IPS-18a (cell line): ENCODE measurements around the gene ZC2HC1B.
A peak's percentile ranks its signal among the peaks of the same experiment; 100 is the strongest.

ENCODE experiments used
- H3K27ac ChIP-seq: one replicate; pipeline ENCODE4 v1.5.1; 2013; ENCODE audit warnings: low read length
- H3K27me3 ChIP-seq: one replicate; pipeline ENCODE4 v1.6.1; 2013; ENCODE audit warnings: mild to moderate bottlenecking, low read length; ENCODE audit not compliant: control insufficient read depth, insufficient read depth
- H3K36me3 ChIP-seq: one replicate; pipeline ENCODE4 v1.6.1; 2013; ENCODE audit warnings: low read depth, low read length; ENCODE audit not compliant: control insufficient read depth
- H3K4me1 ChIP-seq: one replicate; pipeline ENCODE4 v1.6.1; 2013; ENCODE audit warnings: low read depth, low read length; ENCODE audit not compliant: control insufficient read depth
- H3K4me3 ChIP-seq: one replicate; pipeline ENCODE4 v1.5.1; 2013; ENCODE audit warnings: low read length
- H3K9ac ChIP-seq: one replicate; pipeline ENCODE4 v1.6.1; 2013; ENCODE audit warnings: mild to moderate bottlenecking, low read length, moderate library complexity
- H3K9me3 ChIP-seq: one replicate; pipeline ENCODE4 v1.6.1; 2013; ENCODE audit warnings: low read depth, low read length; ENCODE audit not compliant: control insufficient read depth

Gene ZC2HC1B

DNA sequence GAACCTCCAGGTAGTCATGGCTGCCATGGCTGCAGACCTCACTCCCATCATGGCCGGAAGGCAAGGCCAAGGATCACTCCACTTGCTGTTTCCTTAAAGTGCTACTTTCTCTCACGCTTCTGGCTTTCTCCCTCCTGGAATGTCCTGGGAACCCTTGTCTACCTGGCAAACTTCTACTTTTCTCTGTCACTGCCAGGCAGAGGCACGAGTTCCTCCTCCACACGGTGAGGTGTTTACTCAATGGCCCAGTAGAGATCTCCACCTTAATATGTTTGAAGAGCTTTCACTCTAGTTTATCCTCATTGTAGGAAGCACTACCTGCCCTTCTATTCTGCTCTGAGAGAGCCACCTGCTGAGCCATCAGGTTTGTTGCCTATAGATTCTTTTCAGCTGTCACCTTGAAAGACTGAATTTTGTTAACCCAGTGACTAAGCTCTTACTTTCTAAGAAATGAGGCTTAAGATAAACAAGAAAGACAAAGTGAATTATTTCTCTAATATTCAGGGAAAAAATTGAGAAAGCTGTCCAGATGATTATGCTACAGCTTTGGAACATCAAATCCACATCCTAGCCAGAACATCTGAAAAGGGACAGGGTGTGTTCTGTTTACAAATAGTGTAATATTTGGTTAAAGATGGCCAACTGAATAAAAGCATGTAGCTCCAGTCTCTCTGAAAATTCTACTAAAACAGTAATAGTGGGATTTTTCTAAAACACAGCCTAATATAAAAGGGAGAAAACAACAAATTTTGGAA, 88.8 kb downstream of the ZC2HC1B start:
- H3K36me3 ChIP-seq, result no peaks in the 10 kb centered on the region
- H3K9ac ChIP-seq, result no peak overlapping the region
- H3K4me1 ChIP-seq, result peaks cover 26% of the 10 kb centered on the region
- H3K9me3 ChIP-seq, result no peaks in the 10 kb centered on the region
- H3K4me3 ChIP-seq, result no peak overlapping the region
- H3K27ac ChIP-seq, result no peak overlapping the region
- peaks cover 38% of the 10 kb centered on the region for H3K27me3 ChIP-seq

- Histone ChIP-seq H3K36me3 (no peaks in the 10 kb centered on the region), H3K9ac (no peak overlapping the region), H3K4me3 (no peak overlapping the region), H3K9me3 (no peaks in the 10 kb centered on the region), H3K27ac (no peak overlapping the region), H3K27me3 (peaks cover 46% of the 10 kb centered on the region), H3K4me1 (peaks cover 25% of the 10 kb centered on the region)
Measured at GRCh38 chr6:143953922-143954321, 89.6 kb downstream of the ZC2HC1B start.

DNA sequence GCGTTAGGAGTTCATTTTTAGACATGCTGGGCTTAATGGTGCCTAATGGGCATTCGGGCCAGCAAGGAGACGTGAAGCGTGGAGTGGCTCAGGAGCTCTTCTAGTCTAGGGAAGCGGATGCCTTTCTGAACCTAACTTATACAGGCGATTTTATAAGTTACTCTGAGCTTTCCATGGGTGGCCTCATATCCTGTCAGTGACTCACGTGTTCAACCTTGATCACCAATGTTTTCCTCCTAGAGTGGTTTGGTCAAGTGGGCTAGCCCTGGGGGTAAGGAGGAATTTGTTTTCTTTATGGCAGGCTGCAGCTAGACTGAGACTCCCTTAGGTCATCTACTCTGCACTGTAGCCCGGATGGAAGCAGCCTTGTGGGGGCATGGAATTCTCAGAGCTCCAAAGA, 91.7 kb downstream of the ZC2HC1B start:
- no peaks in the 10 kb centered on the region for H3K36me3 ChIP-seq
- peaks cover 66% of the 10 kb centered on the region for H3K27me3 ChIP-seq
- no peak overlapping the region for H3K27ac ChIP-seq
- H3K4me3 ChIP-seq, result no peak overlapping the region
- peaks cover 46% of the 10 kb centered on the region for H3K4me1 ChIP-seq
- H3K9me3 ChIP-seq, result no peaks in the 10 kb centered on the region
- no peak overlapping the region for H3K9ac ChIP-seq

- H3K4me1 ChIP-seq, result peaks cover 62% of the 10 kb centered on the region
- H3K36me3 ChIP-seq, result no peaks in the 10 kb centered on the region
- H3K9me3 ChIP-seq, result no peaks in the 10 kb centered on the region
- no peak overlapping the region for H3K9ac ChIP-seq
- H3K4me3 ChIP-seq, result peak overlapping the region; percentile 37
- peaks cover 80% of the 10 kb centered on the region for H3K27me3 ChIP-seq
- H3K27ac ChIP-seq, result no peak overlapping the region
Measured at GRCh38 chr6:143957679-143958274, 93.5 kb downstream of the ZC2HC1B start.

DNA sequence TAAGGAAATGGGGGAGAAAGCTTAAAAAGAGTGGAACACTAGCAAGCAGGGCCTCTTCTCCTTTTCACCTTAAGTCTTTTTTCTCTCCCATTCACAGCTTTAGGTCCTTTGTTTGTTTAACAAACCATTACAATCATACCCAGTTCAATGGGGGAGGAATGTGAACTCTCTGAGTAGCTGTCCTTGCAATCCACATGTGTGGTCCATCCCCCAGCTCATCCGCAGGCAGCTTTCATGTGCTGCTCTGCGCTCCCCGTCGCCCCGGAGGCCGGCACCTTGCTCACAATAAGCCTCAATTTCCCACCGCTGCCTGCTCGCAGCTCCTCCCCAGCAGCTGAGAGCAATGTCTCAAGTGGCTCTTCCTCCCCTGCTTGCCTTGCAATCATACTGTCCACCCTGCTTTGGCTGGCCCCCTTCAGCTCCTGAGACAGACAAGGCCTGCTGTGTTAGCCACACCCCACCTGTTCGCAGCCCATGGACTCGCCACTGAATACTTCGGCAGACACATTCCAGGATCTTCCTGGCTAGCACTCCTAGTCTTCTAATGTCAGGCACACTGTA, 94.6 kb downstream of the ZC2HC1B start:
- H3K4me1 ChIP-seq, result peaks cover 69% of the 10 kb centered on the region
- peak overlapping the region; percentile 27 for H3K9ac ChIP-seq
- H3K4me3 ChIP-seq, result peak overlapping the region; percentile 37
- no peaks in the 10 kb centered on the region for H3K36me3 ChIP-seq
- no peak overlapping the region for H3K27ac ChIP-seq
- H3K27me3 ChIP-seq, result peaks cover 92% of the 10 kb centered on the region
- H3K9me3 ChIP-seq, result no peaks in the 10 kb centered on the region

GRCh38 chr6:143959927-143960326, 95.7 kb downstream of the ZC2HC1B start:
- H3K36me3 ChIP-seq, result no peaks in the 10 kb centered on the region
- peaks cover 77% of the 10 kb centered on the region for H3K4me1 ChIP-seq
- no peaks in the 10 kb centered on the region for H3K9me3 ChIP-seq
- H3K4me3 ChIP-seq, result no peak overlapping the region
- H3K27ac ChIP-seq, result no peak overlapping the region
- peaks cover 99% of the 10 kb centered on the region for H3K27me3 ChIP-seq
- no peak overlapping the region for H3K9ac ChIP-seq

GRCh38 chr6:143961066-143961465, 96.8 kb downstream of the ZC2HC1B start:
- peaks cover 89% of the 10 kb centered on the region for H3K4me1 ChIP-seq
- no peak overlapping the region for H3K4me3 ChIP-seq
- no peak overlapping the region for H3K27ac ChIP-seq
- H3K27me3 ChIP-seq, result peaks cover 99% of the 10 kb centered on the region
- no peaks in the 10 kb centered on the region for H3K36me3 ChIP-seq
- no peaks in the 10 kb centered on the region for H3K9me3 ChIP-seq
- no peak overlapping the region for H3K9ac ChIP-seq

DNA sequence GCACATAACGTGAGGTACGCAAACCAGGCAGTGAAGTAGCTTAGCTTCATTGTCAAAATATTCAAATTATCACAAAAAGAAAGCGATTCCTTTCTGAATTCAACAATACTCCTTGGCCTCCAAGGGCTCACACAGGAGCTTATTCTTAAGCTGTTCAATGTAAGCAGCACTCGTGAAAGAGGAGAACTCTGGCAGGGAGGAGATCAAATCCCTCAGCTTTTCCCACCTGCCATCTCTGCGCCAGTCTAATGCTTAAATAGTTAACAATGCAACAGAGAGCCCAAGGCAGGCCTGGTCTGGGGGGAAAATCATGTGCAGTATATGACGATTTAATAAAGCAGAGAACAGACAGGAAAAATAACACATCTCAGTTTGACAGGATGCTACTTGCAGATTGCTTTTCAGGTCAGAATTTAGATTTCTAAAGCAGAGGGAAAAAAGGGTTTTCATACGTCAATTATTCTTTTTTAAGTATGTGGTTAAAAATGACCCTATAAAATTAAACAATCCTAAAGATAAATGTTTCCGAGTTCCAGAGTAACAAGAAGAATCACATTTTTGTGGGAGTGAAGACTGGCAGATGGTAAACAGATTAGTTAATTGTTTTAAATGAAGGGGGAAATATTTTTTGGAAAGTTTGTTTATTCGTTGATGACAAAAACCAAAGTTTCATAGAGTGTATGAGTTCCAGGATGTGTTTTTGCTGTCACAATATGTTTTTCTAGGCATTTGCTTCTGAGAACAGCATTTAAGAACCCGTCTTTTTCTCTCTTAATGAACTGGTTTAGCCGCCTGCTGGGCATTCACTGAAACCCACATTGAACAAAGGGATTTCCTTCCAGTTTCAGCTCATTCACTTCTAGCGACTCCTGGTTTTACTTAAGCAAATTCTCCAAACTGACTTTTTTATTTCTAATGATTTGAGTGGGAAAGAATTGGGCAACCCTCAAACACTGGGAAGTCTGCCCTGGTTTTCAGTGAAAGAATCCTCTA, 97.9 kb downstream of the ZC2HC1B start:
- peak overlapping the region; percentile 24 for H3K4me3 ChIP-seq
- H3K4me1 ChIP-seq, result peaks cover 89% of the 10 kb centered on the region
- no peaks in the 10 kb centered on the region for H3K9me3 ChIP-seq
- peaks cover 99% of the 10 kb centered on the region for H3K27me3 ChIP-seq
- H3K27ac ChIP-seq, result no peak overlapping the region
- H3K9ac ChIP-seq, result no peak overlapping the region
- no peaks in the 10 kb centered on the region for H3K36me3 ChIP-seq

DNA sequence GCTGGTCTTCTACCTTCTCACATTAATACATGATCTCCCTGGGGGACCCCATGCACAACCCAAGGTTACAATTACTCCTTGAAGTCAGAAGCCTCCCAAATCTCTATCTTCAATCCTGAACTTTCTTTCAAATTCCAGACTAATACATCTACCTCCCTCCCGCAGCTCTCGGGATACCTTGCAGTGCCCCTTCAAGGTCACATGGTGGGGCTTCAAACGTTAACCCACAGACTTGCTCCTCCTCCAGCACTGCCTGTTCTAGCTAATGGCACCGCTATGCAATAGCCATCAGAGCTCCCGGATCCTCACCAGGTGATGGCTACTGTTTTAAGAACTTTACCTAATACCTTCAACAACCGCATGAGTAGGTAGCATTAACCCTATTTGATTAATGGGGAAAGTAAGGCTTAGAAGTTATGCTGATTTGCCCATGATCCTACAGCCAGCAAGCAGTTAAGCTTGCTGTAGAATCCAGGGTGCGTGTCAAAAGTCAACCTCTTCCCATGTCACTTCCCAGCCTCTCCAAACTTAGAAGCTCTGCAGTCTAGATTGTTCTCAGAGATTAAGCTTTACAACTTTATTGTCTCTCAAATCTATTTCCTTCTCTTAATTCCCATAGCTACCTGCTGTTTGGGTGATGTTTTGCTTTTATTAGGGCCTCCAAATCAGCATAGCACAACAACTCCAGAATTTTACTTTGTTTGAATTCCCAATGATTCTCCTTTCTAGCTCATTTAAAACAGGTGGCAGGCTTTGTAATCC, 99.1 kb downstream of the ZC2HC1B start:
- Histone ChIP-seq H3K9ac (no peak overlapping the region), H3K36me3 (no peaks in the 10 kb centered on the region), H3K4me1 (peaks cover 78% of the 10 kb centered on the region), H3K4me3 (peak overlapping the region; percentile 24), H3K27me3 (peaks cover 99% of the 10 kb centered on the region), H3K9me3 (no peaks in the 10 kb centered on the region), H3K27ac (no peak overlapping the region)

DNA sequence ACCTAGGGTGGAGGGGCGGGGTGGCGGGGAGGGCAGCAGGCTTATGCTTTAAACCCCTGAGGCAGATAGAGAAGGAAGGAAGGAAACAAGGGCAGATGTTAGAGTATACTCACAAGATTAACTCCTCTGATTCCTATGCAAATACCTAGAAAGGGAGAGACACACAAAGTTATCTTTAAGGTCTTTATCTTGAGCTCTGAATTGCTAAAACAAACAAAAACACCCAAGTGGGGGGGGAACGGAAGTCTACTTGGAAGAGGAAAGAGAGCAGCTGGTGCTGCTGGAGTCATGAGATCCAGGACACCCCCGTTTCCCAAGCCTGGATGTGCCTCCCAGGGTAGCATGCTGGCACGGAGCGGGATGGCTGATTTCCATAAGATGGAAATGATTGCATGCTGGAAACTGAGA, 100.4 kb downstream of the ZC2HC1B start:
- Histone ChIP-seq H3K4me1 (peaks cover 74% of the 10 kb centered on the region), H3K36me3 (no peaks in the 10 kb centered on the region), H3K4me3 (no peak overlapping the region), H3K27me3 (peaks cover 100% of the 10 kb centered on the region), H3K9ac (no peak overlapping the region), H3K27ac (no peak overlapping the region), H3K9me3 (no peaks in the 10 kb centered on the region)
